WTC11 (cell line): ENCODE measurements around the gene ADGRL3.

Experiments used
- CREM ChIP-seq: sonication (generic); formaldehyde crosslinking; IDR thresholded peaks from 2 replicates; pipeline ENCODE4 v1.8.1; 2022; ENCODE audit warnings: mild to moderate bottlenecking, missing genetic modification reagents, moderate library complexity
- ELF4 ChIP-seq: sonication (generic); formaldehyde crosslinking; IDR thresholded peaks from 2 replicates; pipeline ENCODE4 v1.8.1; 2022; ENCODE audit warnings: low read depth, mild to moderate bottlenecking, moderate library complexity, missing genetic modification reagents
- ESRRA ChIP-seq: sonication (generic); formaldehyde crosslinking; IDR thresholded peaks from 2 replicates; pipeline ENCODE4 v1.8.1; 2022; ENCODE audit warnings: mild to moderate bottlenecking, missing genetic modification reagents, borderline replicate concordance
- IRF2 ChIP-seq: sonication (generic); formaldehyde crosslinking; IDR thresholded peaks from 2 replicates; pipeline ENCODE4 v1.8.0; 2022; ENCODE audit warnings: low read depth, missing genetic modification reagents, borderline replicate concordance
- NR2C2 ChIP-seq: sonication (generic); formaldehyde crosslinking; IDR thresholded peaks from 2 replicates; pipeline ENCODE4 v1.8.0; 2022; ENCODE audit warnings: mild to moderate bottlenecking, missing genetic modification reagents
- USF2 ChIP-seq: sonication (generic); formaldehyde crosslinking; IDR thresholded peaks from 2 replicates; pipeline ENCODE4 v1.8.1; 2023; ENCODE audit warnings: mild to moderate bottlenecking, missing genetic modification reagents, moderate library complexity
- TF ChIP-seq, protein P1 (sequence below): fragments of 200-600 bp; IDR thresholded peaks from 2 replicates; pipeline ENCODE4 v1.8.0; 2022; ENCODE audit warnings: antibody characterized with exemption
- TF ChIP-seq, protein P2 (sequence below): sonication (generic); formaldehyde crosslinking; IDR thresholded peaks from 2 replicates; pipeline ENCODE4 v1.8.0; 2022; ENCODE audit warnings: mild to moderate bottlenecking, missing genetic modification reagents

GRCh38 chr4:61400439-61401038 is 200.4 kb downstream of the ADGRL3 start:
- TF ChIP-seq, protein P1, sequence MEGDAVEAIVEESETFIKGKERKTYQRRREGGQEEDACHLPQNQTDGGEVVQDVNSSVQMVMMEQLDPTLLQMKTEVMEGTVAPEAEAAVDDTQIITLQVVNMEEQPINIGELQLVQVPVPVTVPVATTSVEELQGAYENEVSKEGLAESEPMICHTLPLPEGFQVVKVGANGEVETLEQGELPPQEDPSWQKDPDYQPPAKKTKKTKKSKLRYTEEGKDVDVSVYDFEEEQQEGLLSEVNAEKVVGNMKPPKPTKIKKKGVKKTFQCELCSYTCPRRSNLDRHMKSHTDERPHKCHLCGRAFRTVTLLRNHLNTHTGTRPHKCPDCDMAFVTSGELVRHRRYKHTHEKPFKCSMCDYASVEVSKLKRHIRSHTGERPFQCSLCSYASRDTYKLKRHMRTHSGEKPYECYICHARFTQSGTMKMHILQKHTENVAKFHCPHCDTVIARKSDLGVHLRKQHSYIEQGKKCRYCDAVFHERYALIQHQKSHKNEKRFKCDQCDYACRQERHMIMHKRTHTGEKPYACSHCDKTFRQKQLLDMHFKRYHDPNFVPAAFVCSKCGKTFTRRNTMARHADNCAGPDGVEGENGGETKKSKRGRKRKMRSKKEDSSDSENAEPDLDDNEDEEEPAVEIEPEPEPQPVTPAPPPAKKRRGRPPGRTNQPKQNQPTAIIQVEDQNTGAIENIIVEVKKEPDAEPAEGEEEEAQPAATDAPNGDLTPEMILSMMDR: no peak
- TF ChIP-seq NR2C2 (CRISPR knock-in tag): no peak
- no peak for TF ChIP-seq IRF2 (CRISPR knock-in tag)
- TF ChIP-seq CREM (CRISPR knock-in tag): no peak
- TF ChIP-seq ELF4 (CRISPR knock-in tag): no peak
- no peak for TF ChIP-seq ESRRA (CRISPR knock-in tag)
- TF ChIP-seq USF2 (CRISPR knock-in tag): no peak
- TF ChIP-seq, protein P2, sequence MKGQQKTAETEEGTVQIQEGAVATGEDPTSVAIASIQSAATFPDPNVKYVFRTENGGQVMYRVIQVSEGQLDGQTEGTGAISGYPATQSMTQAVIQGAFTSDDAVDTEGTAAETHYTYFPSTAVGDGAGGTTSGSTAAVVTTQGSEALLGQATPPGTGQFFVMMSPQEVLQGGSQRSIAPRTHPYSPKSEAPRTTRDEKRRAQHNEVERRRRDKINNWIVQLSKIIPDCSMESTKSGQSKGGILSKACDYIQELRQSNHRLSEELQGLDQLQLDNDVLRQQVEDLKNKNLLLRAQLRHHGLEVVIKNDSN (CRISPR knock-in tag): no peak
